Measurements from ENCODE around the gene KMT5B.

KMT5B gene

GRCh38 chr11:68146010-68146540, 67.0 kb downstream of the KMT5B start:
- Histone ChIP-seq H3K4me1 (ENCODE audit: insufficient read depth, low read length, severe bottlenecking) (peaks cover 8% of the 10 kb centered on the region), H3F3A (ENCODE audit: insufficient read depth, low read length) (no peaks in the 10 kb centered on the region), H3K27me3 (ENCODE audit: insufficient read depth, low read length) (peaks cover 8% of the 10 kb centered on the region; the same call in 1 of the 2 replicates), H3K9ac (ENCODE audit: low read length) (no peak overlapping the region), H2AFZ (ENCODE audit: low read length) (no peak overlapping the region), H3K4me3 (ENCODE audit: low read depth, low read length, poor library complexity, severe bottlenecking) (no peak overlapping the region), H3K79me2 (ENCODE audit: insufficient read depth, low read length) (no peaks in the 10 kb centered on the region), H3K36me3 (ENCODE audit: insufficient read depth, low read length) (no peaks in the 10 kb centered on the region), H4K20me1 (ENCODE audit: insufficient read depth, low read length) (no peaks in the 10 kb centered on the region), H3K27ac (ENCODE audit: low read depth, low read length, poor library complexity, severe bottlenecking) (no peak overlapping the region), H3K9me3 (ENCODE audit: low read length) (no peaks in the 10 kb centered on the region), H3K9me2 (ENCODE audit: low read depth, low read length) (no peaks in the 10 kb centered on the region), H3K4me2 (ENCODE audit: low read length) (no peak overlapping the region)
- no peak for TF ChIP-seq CTCF (IDR thresholded peaks at IDR 0.05; ENCODE audit: low read length)
- TF ChIP-seq EZH2 (IDR thresholded peaks at IDR 0.05; ENCODE audit: borderline replicate concordance, low read length), result no peak

GRCh38 chr11:68145120-68145866, 67.8 kb downstream of the KMT5B start:
- Histone ChIP-seq H2AFZ (ENCODE audit: low read length) (no peak overlapping the region), H3K4me3 (ENCODE audit: low read depth, low read length, poor library complexity, severe bottlenecking) (no peak overlapping the region), H3K27me3 (ENCODE audit: insufficient read depth, low read length) (peaks cover 8% of the 10 kb centered on the region; the same call in 1 of the 2 replicates), H3K4me2 (ENCODE audit: low read length) (no peak overlapping the region), H3F3A (ENCODE audit: insufficient read depth, low read length) (no peaks in the 10 kb centered on the region), H3K36me3 (ENCODE audit: insufficient read depth, low read length) (no peaks in the 10 kb centered on the region), H3K9me2 (ENCODE audit: low read depth, low read length) (no peaks in the 10 kb centered on the region), H3K4me1 (ENCODE audit: insufficient read depth, low read length, severe bottlenecking) (peaks cover 8% of the 10 kb centered on the region), H3K27ac (ENCODE audit: low read depth, low read length, poor library complexity, severe bottlenecking) (no peak overlapping the region), H4K20me1 (ENCODE audit: insufficient read depth, low read length) (no peaks in the 10 kb centered on the region), H3K9me3 (ENCODE audit: low read length) (no peaks in the 10 kb centered on the region), H3K79me2 (ENCODE audit: insufficient read depth, low read length) (no peaks in the 10 kb centered on the region), H3K9ac (ENCODE audit: low read length) (no peak overlapping the region)
- TF ChIP-seq EZH2 (IDR thresholded peaks at IDR 0.05; ENCODE audit: borderline replicate concordance, low read length) (no peak), CTCF (IDR thresholded peaks at IDR 0.05; ENCODE audit: low read length) (no peak)

GRCh38 chr11:68143310-68143689, 69.8 kb downstream of the KMT5B start:
- no peak overlapping the region for H2AFZ ChIP-seq (ENCODE audit: low read length)
- no peak overlapping the region for H3K27ac ChIP-seq (ENCODE audit: low read depth, low read length, poor library complexity, severe bottlenecking)
- H3K27me3 ChIP-seq (ENCODE audit: insufficient read depth, low read length), result peaks cover 8% of the 10 kb centered on the region; the same call in 1 of the 2 replicates
- no peaks in the 10 kb centered on the region for H3K9me2 ChIP-seq (ENCODE audit: low read depth, low read length)
- H3K79me2 ChIP-seq (ENCODE audit: insufficient read depth, low read length), result no peaks in the 10 kb centered on the region
- H4K20me1 ChIP-seq (ENCODE audit: insufficient read depth, low read length), result no peaks in the 10 kb centered on the region
- H3K9me3 ChIP-seq (ENCODE audit: low read length), result no peaks in the 10 kb centered on the region
- H3F3A ChIP-seq (ENCODE audit: insufficient read depth, low read length), result no peaks in the 10 kb centered on the region
- TF ChIP-seq CTCF (IDR thresholded peaks at IDR 0.05; ENCODE audit: low read length), result no peak
- TF ChIP-seq EZH2 (IDR thresholded peaks at IDR 0.05; ENCODE audit: borderline replicate concordance, low read length), result no peak
- H3K36me3 ChIP-seq (ENCODE audit: insufficient read depth, low read length), result no peaks in the 10 kb centered on the region
- no peak overlapping the region for H3K4me2 ChIP-seq (ENCODE audit: low read length)
- no peak overlapping the region for H3K4me3 ChIP-seq (ENCODE audit: low read depth, low read length, poor library complexity, severe bottlenecking)
- H3K9ac ChIP-seq (ENCODE audit: low read length), result no peak overlapping the region
- peaks cover 8% of the 10 kb centered on the region for H3K4me1 ChIP-seq (ENCODE audit: insufficient read depth, low read length, severe bottlenecking)

All from OCI-LY1 (cell line).